Activated gamma-delta T cell treated with Interleukin-2 at 50 U/mL for 16 hours (primary cell): ENCODE data around the gene G0S2.
A peak's percentile ranks its signal among the peaks of the same experiment; 100 is the strongest.

Experiments
- DNase-seq: peaks from one replicate; pipeline ENCODE4 v3.0.0-alpha.2; 2020

The G0S2 gene

GRCh38 chr1:209648931-209649776 is 26.1 kb upstream of the G0S2 start:
- no peak for DNase-seq

GRCh38 chr1:209650454-209650853 is 24.8 kb upstream of the G0S2 start:
- DNase-seq = no peak

GRCh38 chr1:209651138-209651587 is 24.0 kb upstream of the G0S2 start:
- DNase-seq = peak; percentile 17

GRCh38 chr1:209652121-209652735 is 23.0 kb upstream of the G0S2 start, which contains the start of gene LAMB3:
Gene LAMB3, minus strand, starts transcription at chr1:209652425. Its CDS starts 1,481 bp downstream, at chr1:209650944.
- DNase-seq = no peak

GRCh38 chr1:209652873-209653401 is 22.3 kb upstream of the G0S2 start:
- no peak for DNase-seq

GRCh38 chr1:209653915-209654351 is 21.3 kb upstream of the G0S2 start:
- no peak for DNase-seq

GRCh38 chr1:209655411-209656231 is 19.6 kb upstream of the G0S2 start:
- no peak for DNase-seq

- no peak for DNase-seq
Measured at GRCh38 chr1:209657140-209657879, 17.9 kb upstream of the G0S2 start.

GRCh38 chr1:209657918-209658317 is 17.3 kb upstream of the G0S2 start:
- DNase-seq = no peak

- DNase-seq = no peak
Measured at GRCh38 chr1:209659909-209660308, 15.3 kb upstream of the G0S2 start.

GRCh38 chr1:209661071-209661470 is 14.1 kb upstream of the G0S2 start:
- DNase-seq = no peak

- no peak for DNase-seq
Measured at GRCh38 chr1:209662879-209663327, 12.3 kb upstream of the G0S2 start.

GRCh38 chr1:209667103-209667502 is 8.1 kb upstream of the G0S2 start:
- no peak for DNase-seq

GRCh38 chr1:209667708-209668107 is 7.5 kb upstream of the G0S2 start:
- DNase-seq = no peak

- DNase-seq = no peak
Measured at GRCh38 chr1:209670441-209671082, 4.7 kb upstream of the G0S2 start.

- DNase-seq = no peak
Measured at GRCh38 chr1:209672705-209673630, 2.2 kb upstream of the G0S2 start.

- no peak for DNase-seq
Measured at GRCh38 chr1:209673631-209674417, 1.4 kb upstream of the G0S2 start.

GRCh38 chr1:209675565-209676154 is 448 bp downstream of the G0S2 start:
- no peak for DNase-seq

- no peak for DNase-seq
Measured at GRCh38 chr1:209678981-209679539, 3.8 kb downstream of the G0S2 start.
